Stomach (tissue), 9 donors: Measurements from ENCODE around the gene LUZP1. TPM values are rescaled to one million over a fixed set of nuclear protein-coding genes. Genes with fewer than 3 reads are reported as not detected.

Source experiments
- DNase-seq, 2 donors: peaks; one replicate each; pipeline versions ENCODE4 v3.0.0 to v3.0.0-alpha.2; 2013 to 2019
- H3K27ac ChIP-seq, 5 donors: fragments of 200-600 bp in 4 of 5; sonication (generic) in 4 of 5; one replicate each; pipeline ENCODE4 v1.5.1; 2013 to 2019; ENCODE audit warnings: mild to moderate bottlenecking in 1 of 5, moderate library complexity in 1 of 5
- H3K27me3 ChIP-seq, 3 donors: fragments of 200-600 bp; sonication (generic); one replicate each; pipeline ENCODE4 v1.5.1; 2017 to 2019; ENCODE audit warnings: mixed run types in 1 of 3
- H3K36me3 ChIP-seq, 4 donors: fragments of 200-600 bp; sonication (generic); 1 replicate in 3 of 4; 2 replicates in 1 of 4; pipeline ENCODE4 v1.5.1; 2016 to 2019
- H3K4me1 ChIP-seq, 4 donors: fragments of 200-600 bp; sonication (generic); one replicate each; pipeline ENCODE4 v1.5.1; 2016 to 2019
- H3K4me3 ChIP-seq, 4 donors: fragments of 200-600 bp; sonication (generic) in 3 of 4; one replicate each; pipeline ENCODE4 v1.5.1; 2016 to 2019; ENCODE audit warnings: mild to moderate bottlenecking in 1 of 4
- H3K9me3 ChIP-seq, 4 donors: fragments of 200-600 bp; sonication (generic); one replicate each; pipeline ENCODE4 v1.5.1; 2016 to 2019
- CTCF ChIP-seq, 7 experiments: fragments of 450-650 bp in 4 of 7; fragments of 200-600 bp in 3 of 7; sonication (generic) in 3 of 7; IDR thresholded peaks; one replicate each; pipeline ENCODE4 v1.5.1; 2016 to 2019; ENCODE audit warnings: antibody characterized with exemption in 7 of 7, control low read depth in 2 of 7, mild to moderate bottlenecking in 1 of 7
- EP300 ChIP-seq: sonication (generic); formaldehyde crosslinking; IDR thresholded peaks from one replicate; pipeline ENCODE4 v1.6.1; 2017; ENCODE audit warnings: antibody characterized with exemption
- POLR2A ChIP-seq, 4 donors: fragments of 450-650 bp; IDR thresholded peaks; one replicate each; pipeline ENCODE4 v1.6.1; 2016; ENCODE audit warnings: antibody characterized with exemption in 4 of 4, control low read depth in 2 of 4, mild to moderate bottlenecking in 1 of 4, moderate library complexity in 1 of 4
- POLR2AphosphoS5 ChIP-seq, 3 donors: sonication (generic); formaldehyde crosslinking; IDR thresholded peaks; one replicate each; pipeline ENCODE4 v1.6.1; 2016; ENCODE audit warnings: antibody characterized with exemption in 3 of 3
- WGBS, 5 donors: extraction: QIAGEN DNeasy Blood & Tissue Kit in 3 of 5; methylation state at CpG; one replicate each; pipeline versions ENCODE4 v1.1.5 to v1.1.7; 2013 to 2018; 5-methylcytosine and 5-hydroxymethylcytosine counted together
- intact Hi-C: fragments of 100-400 bp; cut with DNase I; formaldehyde crosslinking; loops from one replicate; pipeline ENCODE4 v1.15.1; 2023; ENCODE audit warnings: low total_unique reads
- polyA plus RNA-seq, 3 donors: library from polyadenylated mRNA; stranded (reverse); fragments of 200-250 nt; gene quantifications; one replicate each; pipeline ENCODE4 v1.2.3, GENCODE V29; 2013
- total RNA-seq, 5 donors: library from RNA; depleted of rRNA; stranded (reverse); fragments of >200 nt; gene quantifications; one replicate each; pipeline versions ENCODE4 v1.1.0 to v1.2.3, GENCODE V29; 2014 to 2016
- donor health status: healthy with polysubstance abuse.
- donor health status: Bipolar disorder and iron deficiency.
- donor health status: healthy.

Gene LUZP1
- total and polyA plus RNA-seq, 8 donors, result 2.6 to 20.4 (median 13.4) TPM

GRCh38 chr1:23097316-23097715 lies 71.3 kb downstream of the LUZP1 start:
- 76 to 92% (median 87%) methylated on average over 6 of the region's 6 CpGs for WGBS, 5 donors

GRCh38 chr1:23092447-23092846 lies 76.2 kb downstream of the LUZP1 start:
- 84 to 88% (median 87%) methylated on average over 12 of the region's 12 CpGs for WGBS, 5 donors
- no peaks in the 10 kb centered on the region for H3K4me1 ChIP-seq
- intact Hi-C loops, result no loop called here
- TF ChIP-seq POLR2AphosphoS5 (IDR thresholded peaks at IDR 0.05) (no peak), EP300 (no peak), POLR2A (IDR thresholded peaks at IDR 0.05) (no peak), CTCF (IDR thresholded peaks at IDR 0.05) (no peak)
- H3K27ac ChIP-seq, result no peak overlapping the region
- no peaks in the 10 kb centered on the region for H3K9me3 ChIP-seq
- no peak overlapping the region for H3K4me3 ChIP-seq
- peaks cover 42 to 69% (median 67%) of the 10 kb centered on the region in 4 donors for H3K36me3 ChIP-seq
- DNase-seq, result no peak
- H3K27me3 ChIP-seq, result no peaks in the 10 kb centered on the region

More at GRCh38 chr1:23097316-23097715, 71.3 kb downstream of the LUZP1 start:
- no peak overlapping the region for H3K4me3 ChIP-seq
- H3K4me1 ChIP-seq, result peaks cover 16 to 45% (median 32%) of the 10 kb centered on the region in 4 donors
- H3K9me3 ChIP-seq, result no peaks in the 10 kb centered on the region
- no peaks in the 10 kb centered on the region for H3K27me3 ChIP-seq
- H3K36me3 ChIP-seq, result peaks cover 14 to 22% (median 21%) of the 10 kb centered on the region in 4 donors
- H3K27ac ChIP-seq, result no peak overlapping the region
- intact Hi-C loops, result loop anchor here (5.0 kb wide), 1 partner anchor 90 kb away; no protein-coding TSS in a partner anchor
- TF ChIP-seq POLR2AphosphoS5 (IDR thresholded peaks at IDR 0.05) (no peak), CTCF (IDR thresholded peaks at IDR 0.05) (no peak)
- no peak for DNase-seq

GRCh38 chr1:23091545-23091944 lies 77.1 kb downstream of the LUZP1 start:
- Histone ChIP-seq H3K4me3 (no peak overlapping the region), H3K36me3 (peaks cover 44 to 79% (median 76%) of the 10 kb centered on the region in 4 donors), H3K9me3 (no peaks in the 10 kb centered on the region), H3K4me1 (no peaks in the 10 kb centered on the region), H3K27me3 (no peaks in the 10 kb centered on the region), H3K27ac (no peak overlapping the region)
- DNase-seq, result no peak
- TF ChIP-seq EP300 (no peak), POLR2A (IDR thresholded peaks at IDR 0.05) (no peak), CTCF (IDR thresholded peaks at IDR 0.05) (no peak), POLR2AphosphoS5 (IDR thresholded peaks at IDR 0.05) (no peak)
- WGBS, 5 donors, result 89 to 96% (median 92%) methylated on average over 6 to 7 of the region's 7 CpGs
- intact Hi-C loops, result no loop called here

- H3K4me3 ChIP-seq, result no peak overlapping the region
- intact Hi-C loops, result no loop called here
- TF ChIP-seq POLR2AphosphoS5 (IDR thresholded peaks at IDR 0.05) (no peak), CTCF (IDR thresholded peaks at IDR 0.05) (no peak), EP300 (no peak), POLR2A (IDR thresholded peaks at IDR 0.05) (no peak)
- H3K27me3 ChIP-seq, result no peaks in the 10 kb centered on the region
- peaks cover 44 to 93% (median 91%) of the 10 kb centered on the region in 4 donors for H3K36me3 ChIP-seq
- 96 to 100% (median 100%) methylated on average over 1 of the region's 1 CpG for WGBS, 5 donors
- no peaks in the 10 kb centered on the region for H3K4me1 ChIP-seq
- no peaks in the 10 kb centered on the region for H3K9me3 ChIP-seq
- no peak for DNase-seq
- no peak overlapping the region for H3K27ac ChIP-seq
These were observed 78.6 kb downstream of the LUZP1 start for GRCh38 chr1:23090056-23090455.
